Panc1 (cell line): Measurements from ENCODE around the gene WT1. TPM values are rescaled to one million over a fixed set of nuclear protein-coding genes. Genes with fewer than 3 reads are reported as not detected.

ENCODE experiments used
- ATAC-seq: fragments of 200-7000 bp; cut with Tn5 transposase; 2 replicates; pipeline ENCODE4 v1.9.1; 2020; ENCODE audit warnings: mild to moderate bottlenecking, moderate library complexity
- BruUV-seq: library from RNA; stranded (reverse); fragments of 400-500 nt; replicated peaks from 2 replicates; lab custom pipeline; 2021; lab: Mats Ljungman, UMichigan
- CTCF ChIA-PET: fragments of 300-600 bp; sonication (Branson Sonifier 250); formaldehyde crosslinking; loops from one replicate; lab custom pipeline; 2022; ENCODE audit warnings: antibody characterized with exemption; lab: Charles Lee
- POLR2A ChIA-PET: fragments of 300-600 bp; sonication (Branson Sonifier 250); formaldehyde crosslinking; loops from one replicate; lab custom pipeline; 2022; ENCODE audit warnings: antibody characterized with exemption; lab: Charles Lee
- DNase-seq: peaks from one replicate; pipeline ENCODE4 v3.0.0-alpha.2; 2010; ENCODE audit warnings: low read depth, low spot score
- H3K27ac ChIP-seq: 2 replicates; pipeline ENCODE4 v1.5.1; 2011; ENCODE audit warnings: mild to moderate bottlenecking, low read length, inconsistent platforms
- H3K27me3 ChIP-seq: fragments of 200-500 bp; sonication (Bioruptor generic); 2 replicates; pipeline ENCODE4 v1.6.0; 2014; ENCODE audit warnings: low read length, inconsistent platforms; ENCODE audit not compliant: control insufficient read depth, insufficient read depth
- H3K36me3 ChIP-seq: fragments of 200-500 bp; sonication (Bioruptor generic); 2 replicates; pipeline ENCODE4 v1.5.1; 2014; ENCODE audit warnings: inconsistent platforms, mild to moderate bottlenecking, low read length, moderate library complexity; ENCODE audit not compliant: control insufficient read depth, insufficient read depth
- H3K4me1 ChIP-seq: 2 replicates; pipeline ENCODE4 v1.5.1; 2011; ENCODE audit warnings: inconsistent platforms, mild to moderate bottlenecking, low read length, moderate library complexity; ENCODE audit not compliant: control insufficient read depth, insufficient read depth
- H3K4me3 ChIP-seq, 2 experiments: 2 replicates each; pipeline ENCODE4 v1.5.1; 2011 to 2012; ENCODE audit warnings: low read depth in 2 of 2, low read length in 2 of 2, mild to moderate bottlenecking in 2 of 2, inconsistent platforms in 1 of 2, moderate library complexity in 1 of 2
- H3K9me3 ChIP-seq: fragments of 200-500 bp; sonication (Bioruptor generic); 2 replicates; pipeline ENCODE4 v1.5.1; 2014; ENCODE audit warnings: low read depth, mild to moderate bottlenecking, inconsistent platforms, low read length, moderate library complexity; ENCODE audit not compliant: control insufficient read depth, insufficient read depth
- POLR2AphosphoS5 ChIP-seq: IDR thresholded peaks from 2 replicates; pipeline ENCODE4 v1.6.1; 2012; ENCODE audit warnings: mild to moderate bottlenecking, low read depth, low read length, moderate library complexity
- SIN3A ChIP-seq: IDR thresholded peaks from 2 replicates; pipeline ENCODE4 v1.6.1; 2012; ENCODE audit warnings: low read depth, mild to moderate bottlenecking, low read length, moderate library complexity, borderline replicate concordance; ENCODE audit not compliant: insufficient read depth
- TCF7L2 ChIP-seq: IDR thresholded peaks from 2 replicates; pipeline ENCODE4 v1.6.1; 2011; ENCODE audit warnings: mild to moderate bottlenecking, low read depth, low read length, inconsistent platforms
- in situ Hi-C: cut with HindIII; loops from 2 replicates; pipeline ENCODE4 v1.10.0; 2016; ENCODE audit warnings: low sequenced_read_pairs, low pct_unique_long_range_greater_than_20kb
- intact Hi-C: fragments of 100-400 bp; cut with micrococcal nuclease; formaldehyde crosslinking; loops from one replicate; pipeline ENCODE4 v1.10.0; 2022; ENCODE audit not compliant: unreplicated experiment
- total RNA-seq: library from RNA; stranded (reverse); gene quantifications from one replicate; pipeline ENCODE4 v1.2.1, GENCODE V29; 2021; ENCODE audit not compliant: unreplicated experiment
- TF ChIP-seq, protein P1 (sequence below): fragments of 450-650 bp; IDR thresholded peaks from 2 replicates; pipeline ENCODE4 v1.5.1; 2017; ENCODE audit warnings: mild to moderate bottlenecking
- TF ChIP-seq, protein P2 (sequence below), 2 experiments: IDR thresholded peaks; 2 replicates each; pipeline ENCODE4 v1.6.1; 2011 to 2012; ENCODE audit warnings: low read depth in 2 of 2, control low read depth in 1 of 2, low read length in 1 of 2, mild to moderate bottlenecking in 1 of 2, moderate library complexity in 1 of 2; ENCODE audit not compliant: insufficient read depth in 1 of 2

Gene WT1
- total RNA-seq, 1 experiment from 2014 or later, result 15.9 TPM

DNA sequence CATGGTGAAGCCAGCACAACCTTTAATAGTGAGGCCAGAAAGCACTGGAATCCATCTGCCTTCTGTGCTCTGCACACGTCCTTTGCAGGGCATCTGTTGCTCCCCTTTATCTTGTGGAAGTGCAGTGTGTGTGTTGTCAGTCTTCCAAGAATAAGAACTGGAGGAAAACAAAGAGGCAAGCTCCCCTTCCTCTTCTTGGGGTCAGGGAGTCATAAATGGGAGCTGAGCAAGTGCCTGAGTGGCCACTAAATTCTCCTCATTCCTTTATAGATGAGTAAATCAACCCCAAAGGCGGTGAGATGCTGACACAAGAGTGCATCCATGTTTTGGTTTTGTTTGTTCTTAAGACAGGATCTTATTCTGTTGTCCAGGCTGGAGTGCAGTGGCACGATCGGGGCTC, 38.3 kb downstream of the WT1 start:
- POLR2A ChIA-PET, result no interaction called here
- CTCF ChIA-PET, result no interaction called here
- Histone ChIP-seq H3K4me3 (no peak overlapping the region), H3K4me1 (no peaks in the 10 kb centered on the region), H3K9me3 (no peaks in the 10 kb centered on the region), H3K27me3 (no peaks in the 10 kb centered on the region), H3K36me3 (no peaks in the 10 kb centered on the region; the same call in 1 of the 2 replicates), H3K27ac (no peak overlapping the region)
- BruUV-seq, result no TSS peak
- TF ChIP-seq TCF7L2, result no peak
- TF ChIP-seq, protein P1, sequence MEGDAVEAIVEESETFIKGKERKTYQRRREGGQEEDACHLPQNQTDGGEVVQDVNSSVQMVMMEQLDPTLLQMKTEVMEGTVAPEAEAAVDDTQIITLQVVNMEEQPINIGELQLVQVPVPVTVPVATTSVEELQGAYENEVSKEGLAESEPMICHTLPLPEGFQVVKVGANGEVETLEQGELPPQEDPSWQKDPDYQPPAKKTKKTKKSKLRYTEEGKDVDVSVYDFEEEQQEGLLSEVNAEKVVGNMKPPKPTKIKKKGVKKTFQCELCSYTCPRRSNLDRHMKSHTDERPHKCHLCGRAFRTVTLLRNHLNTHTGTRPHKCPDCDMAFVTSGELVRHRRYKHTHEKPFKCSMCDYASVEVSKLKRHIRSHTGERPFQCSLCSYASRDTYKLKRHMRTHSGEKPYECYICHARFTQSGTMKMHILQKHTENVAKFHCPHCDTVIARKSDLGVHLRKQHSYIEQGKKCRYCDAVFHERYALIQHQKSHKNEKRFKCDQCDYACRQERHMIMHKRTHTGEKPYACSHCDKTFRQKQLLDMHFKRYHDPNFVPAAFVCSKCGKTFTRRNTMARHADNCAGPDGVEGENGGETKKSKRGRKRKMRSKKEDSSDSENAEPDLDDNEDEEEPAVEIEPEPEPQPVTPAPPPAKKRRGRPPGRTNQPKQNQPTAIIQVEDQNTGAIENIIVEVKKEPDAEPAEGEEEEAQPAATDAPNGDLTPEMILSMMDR, result no peak
- no peak for TF ChIP-seq SIN3A
- TF ChIP-seq, protein P2, sequence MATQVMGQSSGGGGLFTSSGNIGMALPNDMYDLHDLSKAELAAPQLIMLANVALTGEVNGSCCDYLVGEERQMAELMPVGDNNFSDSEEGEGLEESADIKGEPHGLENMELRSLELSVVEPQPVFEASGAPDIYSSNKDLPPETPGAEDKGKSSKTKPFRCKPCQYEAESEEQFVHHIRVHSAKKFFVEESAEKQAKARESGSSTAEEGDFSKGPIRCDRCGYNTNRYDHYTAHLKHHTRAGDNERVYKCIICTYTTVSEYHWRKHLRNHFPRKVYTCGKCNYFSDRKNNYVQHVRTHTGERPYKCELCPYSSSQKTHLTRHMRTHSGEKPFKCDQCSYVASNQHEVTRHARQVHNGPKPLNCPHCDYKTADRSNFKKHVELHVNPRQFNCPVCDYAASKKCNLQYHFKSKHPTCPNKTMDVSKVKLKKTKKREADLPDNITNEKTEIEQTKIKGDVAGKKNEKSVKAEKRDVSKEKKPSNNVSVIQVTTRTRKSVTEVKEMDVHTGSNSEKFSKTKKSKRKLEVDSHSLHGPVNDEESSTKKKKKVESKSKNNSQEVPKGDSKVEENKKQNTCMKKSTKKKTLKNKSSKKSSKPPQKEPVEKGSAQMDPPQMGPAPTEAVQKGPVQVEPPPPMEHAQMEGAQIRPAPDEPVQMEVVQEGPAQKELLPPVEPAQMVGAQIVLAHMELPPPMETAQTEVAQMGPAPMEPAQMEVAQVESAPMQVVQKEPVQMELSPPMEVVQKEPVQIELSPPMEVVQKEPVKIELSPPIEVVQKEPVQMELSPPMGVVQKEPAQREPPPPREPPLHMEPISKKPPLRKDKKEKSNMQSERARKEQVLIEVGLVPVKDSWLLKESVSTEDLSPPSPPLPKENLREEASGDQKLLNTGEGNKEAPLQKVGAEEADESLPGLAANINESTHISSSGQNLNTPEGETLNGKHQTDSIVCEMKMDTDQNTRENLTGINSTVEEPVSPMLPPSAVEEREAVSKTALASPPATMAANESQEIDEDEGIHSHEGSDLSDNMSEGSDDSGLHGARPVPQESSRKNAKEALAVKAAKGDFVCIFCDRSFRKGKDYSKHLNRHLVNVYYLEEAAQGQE (IDR thresholded peaks at IDR 0.05; ENCODE audit: insufficient read depth in 1 of 2, low read depth in 2 of 2, low read length in 1 of 2), result no peak
- TF ChIP-seq POLR2AphosphoS5, result no peak
- DNase-seq (no peak), ATAC-seq (no peak)
- in situ Hi-C loops (no loop called here), intact Hi-C loops (no loop called here)

DNA sequence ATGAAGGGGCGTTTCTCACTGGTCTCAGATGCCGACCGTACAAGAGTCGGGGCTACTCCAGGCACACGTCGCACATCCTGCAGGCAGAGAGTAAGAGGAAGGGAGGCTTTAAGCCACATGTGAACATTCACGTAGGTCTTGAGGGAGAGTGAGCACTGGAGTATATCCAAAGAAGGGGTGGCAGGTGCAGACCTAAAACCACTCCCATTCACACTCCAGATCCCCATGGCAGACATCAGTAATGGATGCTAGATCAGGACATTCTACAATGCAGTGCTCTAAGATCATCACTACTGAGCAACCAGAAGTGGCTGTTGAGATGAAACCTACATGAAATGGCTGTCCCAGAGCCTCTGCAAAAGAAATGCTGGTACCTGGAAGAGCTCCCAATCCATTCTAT, 39.0 kb downstream of the WT1 start:
- no TSS peak for BruUV-seq
- intact Hi-C loops, result no loop called here
- H3K4me1 ChIP-seq, result no peaks in the 10 kb centered on the region
- in situ Hi-C loops, result no loop called here
- DNase-seq (no peak), ATAC-seq (no peak)
- no peaks in the 10 kb centered on the region; the same call in 1 of the 2 replicates for H3K36me3 ChIP-seq
- no peak for TF ChIP-seq SIN3A
- TF ChIP-seq, protein P2 (IDR thresholded peaks at IDR 0.05; ENCODE audit: insufficient read depth in 1 of 2, low read depth in 2 of 2, low read length in 1 of 2), result no peak
- TF ChIP-seq TCF7L2, result no peak
- no peaks in the 10 kb centered on the region for H3K27me3 ChIP-seq
- no peak overlapping the region for H3K4me3 ChIP-seq
- ChIA-PET CTCF (no interaction called here), POLR2A (no interaction called here)
- H3K27ac ChIP-seq, result no peak overlapping the region
- no peaks in the 10 kb centered on the region for H3K9me3 ChIP-seq
